Measurements from ENCODE around the gene RASGRF2.

RASGRF2 gene

DNA sequence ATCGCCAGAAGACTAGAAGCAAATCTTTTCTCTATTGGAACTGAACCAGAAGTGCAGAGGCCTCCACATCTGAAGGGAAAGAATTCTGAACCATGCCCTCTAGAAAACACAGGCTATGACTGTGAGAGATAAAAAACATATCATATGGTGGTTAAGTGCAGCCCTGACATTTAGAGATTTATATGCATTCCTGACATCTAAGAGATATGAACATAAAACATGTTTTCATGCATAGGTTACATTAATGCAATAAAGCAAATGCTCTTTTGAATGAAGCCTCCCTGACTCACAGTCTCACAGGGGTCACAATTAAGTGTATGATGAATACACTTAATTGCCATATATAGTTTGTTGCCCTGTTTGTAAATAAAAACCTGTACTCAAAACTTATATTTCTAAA is 244.0 kb downstream of the RASGRF2 start:
- no peak for DNase-seq (ENCODE audit: low spot score)

DNA sequence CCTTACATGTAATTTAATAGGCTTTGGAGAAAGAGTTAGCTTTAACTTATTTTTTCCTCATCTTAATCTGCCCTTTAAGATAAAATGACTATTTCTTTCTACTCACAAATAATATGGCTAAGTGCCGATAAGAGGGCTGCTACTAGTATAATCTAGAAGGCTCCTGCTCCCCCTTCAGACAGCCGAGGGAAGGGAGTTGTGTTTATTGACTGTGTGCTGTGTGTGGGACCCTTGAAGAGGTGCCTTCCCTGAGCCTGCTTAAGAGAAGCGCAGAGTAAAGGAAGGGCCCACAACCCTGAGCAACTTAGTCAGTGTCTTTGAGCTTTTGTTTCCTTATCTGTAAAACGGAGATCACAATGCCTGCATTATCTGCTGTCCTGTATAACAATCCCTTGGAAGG is 244.9 kb downstream of the RASGRF2 start:
- no peak for DNase-seq (ENCODE audit: low spot score)

DNA sequence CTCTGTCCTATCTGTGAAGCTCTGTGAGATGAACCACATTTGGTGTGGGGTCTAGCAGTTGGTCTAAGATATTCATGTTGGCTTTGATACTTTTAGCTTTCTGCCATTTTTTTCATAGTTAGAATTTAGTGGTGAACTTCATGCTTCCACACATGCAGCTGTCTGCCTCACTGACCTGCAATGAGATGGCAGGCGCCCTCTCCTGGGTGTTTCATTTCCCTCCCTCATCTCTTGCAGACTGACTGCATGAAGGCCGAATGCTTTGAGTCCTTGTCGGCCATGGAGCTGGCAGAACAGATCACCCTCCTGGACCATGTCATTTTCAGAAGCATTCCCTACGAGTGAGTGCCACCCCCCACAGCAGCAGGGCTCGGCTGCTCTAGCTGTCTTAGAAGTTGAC is 246.8 kb downstream of the RASGRF2 start:
- DNase-seq (ENCODE audit: low spot score): no peak

DNA sequence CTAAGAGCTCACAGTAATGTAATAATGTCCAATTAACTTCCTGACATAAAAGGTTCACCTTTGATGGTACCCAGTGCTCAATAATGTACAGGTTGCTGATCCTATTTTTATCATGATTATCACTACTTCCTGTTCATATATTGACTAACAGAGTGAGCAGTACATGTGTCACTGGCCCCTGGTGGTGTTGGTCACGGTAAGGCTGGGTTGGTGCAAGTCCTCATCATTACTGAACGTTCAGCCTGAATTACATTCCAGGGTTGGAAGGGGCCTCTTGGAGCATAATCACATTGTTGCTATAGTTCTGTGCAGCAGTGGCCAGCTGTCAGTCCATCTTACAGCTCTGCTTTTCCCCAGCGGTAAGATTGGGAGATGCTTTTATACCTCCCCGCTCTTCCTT is 248.7 kb downstream of the RASGRF2 start:
- DNase-seq (ENCODE audit: low spot score): no peak

DNA sequence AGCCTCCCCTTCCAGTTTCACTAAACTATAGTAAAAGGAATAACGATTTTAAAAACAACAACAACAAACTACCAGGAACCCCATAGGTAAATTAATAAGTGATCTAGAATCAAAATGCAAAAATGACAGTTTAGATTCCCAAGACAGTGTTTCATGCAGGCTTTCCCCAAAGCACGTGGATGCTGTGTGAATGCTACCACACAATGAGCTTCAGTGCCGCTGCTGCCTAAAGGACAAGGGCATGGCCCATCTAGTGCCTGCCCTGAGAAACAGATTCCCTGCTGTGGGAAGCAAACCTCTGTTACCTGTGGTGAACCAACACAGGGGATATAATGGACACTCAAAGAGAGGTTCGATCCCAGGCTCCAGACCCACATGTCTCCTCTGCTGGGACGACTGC is 249.2 kb downstream of the RASGRF2 start:
- no peak for DNase-seq (ENCODE audit: low spot score)

DNA sequence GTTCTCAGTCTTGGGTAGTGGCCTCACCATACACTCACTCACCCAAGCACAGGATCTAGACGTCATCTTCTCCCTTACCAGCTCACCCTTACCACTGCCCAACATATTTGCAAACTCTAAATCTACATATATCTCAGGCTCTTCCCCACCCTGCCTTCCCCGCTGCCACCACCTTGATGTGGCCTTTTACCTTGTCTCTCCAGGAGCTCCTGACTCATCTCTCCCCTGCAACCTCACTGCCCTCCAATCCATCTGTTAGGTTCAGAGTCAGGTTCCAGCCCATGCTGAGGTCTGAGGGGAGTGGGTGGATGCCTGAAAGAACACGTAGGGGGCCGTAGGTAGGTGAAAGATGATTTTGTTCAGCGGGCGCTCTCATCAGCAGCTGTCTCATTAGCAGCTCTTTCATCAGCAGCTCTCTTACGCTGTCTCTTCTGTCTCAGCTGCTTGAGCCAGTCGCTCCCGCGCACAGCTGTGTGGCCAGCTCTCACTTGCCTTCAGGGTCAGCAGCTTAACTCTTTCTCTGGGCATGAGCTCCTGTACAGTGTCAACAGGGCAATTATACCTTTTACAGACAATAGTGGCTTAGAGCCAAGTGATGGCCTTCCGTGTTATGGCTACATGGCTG is 249.8 kb downstream of the RASGRF2 start:
- no peak for DNase-seq (ENCODE audit: low spot score)

DNA sequence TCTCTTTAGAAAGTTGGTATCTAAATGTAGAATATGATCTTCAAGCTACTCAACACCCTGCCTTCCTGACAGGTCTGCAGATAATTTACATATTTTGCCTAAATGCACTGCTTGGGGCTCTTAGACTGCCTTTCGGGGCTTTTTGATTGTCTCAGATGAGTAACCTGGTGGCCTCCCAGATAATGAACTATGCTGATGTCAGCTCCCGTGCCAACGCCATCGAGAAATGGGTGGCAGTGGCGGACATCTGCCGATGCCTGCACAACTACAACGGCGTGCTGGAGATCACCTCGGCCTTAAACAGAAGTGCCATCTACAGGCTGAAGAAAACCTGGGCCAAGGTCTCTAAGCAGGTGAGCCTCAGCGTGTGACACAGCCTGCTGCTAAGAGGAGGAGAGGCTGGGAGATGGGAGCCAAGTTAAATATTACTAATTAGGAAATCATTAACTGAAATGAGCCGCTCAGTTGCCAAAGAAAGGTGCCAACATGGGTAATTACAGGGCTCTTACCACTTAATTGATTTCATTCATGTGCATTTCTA is 252.1 kb downstream of the RASGRF2 start:
- no peak for DNase-seq (ENCODE audit: low spot score)

DNA sequence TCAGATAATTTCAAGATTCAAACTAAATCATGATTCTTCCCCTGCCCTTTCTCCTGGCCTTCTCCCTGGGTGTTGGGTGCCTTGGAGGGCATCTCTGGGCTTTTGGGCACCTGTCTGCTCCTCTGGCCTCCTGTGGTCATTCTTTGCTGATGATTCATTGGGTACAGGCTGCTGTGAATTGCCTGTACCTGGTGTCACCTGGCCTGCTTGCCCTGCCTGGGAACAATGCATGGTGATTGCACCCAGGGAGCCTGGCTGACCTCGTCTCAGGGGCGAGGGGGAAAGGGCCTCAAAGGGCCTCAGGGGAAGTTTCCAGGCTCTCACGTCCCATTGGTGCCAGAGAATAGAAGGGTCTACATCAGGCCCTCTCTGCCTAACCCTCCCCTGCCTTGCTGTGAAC is 252.9 kb downstream of the RASGRF2 start:
- no peak for DNase-seq (ENCODE audit: low spot score)

DNA sequence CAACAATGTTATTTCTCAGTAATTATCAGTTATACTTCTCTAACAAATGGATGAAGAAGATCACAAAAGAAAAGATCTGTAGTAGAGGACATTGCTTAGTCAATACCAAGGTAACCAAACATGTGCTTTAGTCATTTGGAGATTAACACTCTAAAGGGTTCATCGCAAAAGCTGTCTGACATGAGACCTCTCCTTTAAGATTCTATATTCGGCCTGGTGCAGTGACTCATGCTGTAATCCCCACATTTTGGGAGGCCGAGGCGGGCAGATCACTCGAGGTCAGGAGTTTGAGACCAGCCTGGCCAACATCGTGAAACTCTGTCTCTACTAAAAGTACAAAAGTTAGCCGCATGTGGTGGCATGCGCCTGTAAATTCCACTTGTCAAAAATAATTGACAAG is 254.7 kb downstream of the RASGRF2 start:
- no peak for DNase-seq (ENCODE audit: low spot score)

DNA sequence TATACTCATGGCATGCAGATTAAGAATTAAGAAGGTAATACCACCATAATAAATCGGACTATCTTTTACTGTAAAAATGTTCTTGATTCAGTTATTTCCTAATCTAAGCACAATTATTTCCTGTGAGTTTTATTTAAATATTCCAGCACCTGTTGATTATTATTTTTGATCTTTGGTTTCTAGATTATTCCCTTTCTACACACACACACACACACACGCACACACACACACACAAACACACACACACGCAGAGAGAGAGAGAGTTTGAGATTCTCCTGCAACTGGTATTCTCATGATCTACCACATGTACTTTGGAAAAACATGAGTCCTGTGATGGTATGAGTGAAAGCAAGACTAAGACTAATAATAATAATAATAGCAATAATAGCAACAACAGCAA is 256.0 kb downstream of the RASGRF2 start:
- DNase-seq (ENCODE audit: low spot score): no peak

DNA sequence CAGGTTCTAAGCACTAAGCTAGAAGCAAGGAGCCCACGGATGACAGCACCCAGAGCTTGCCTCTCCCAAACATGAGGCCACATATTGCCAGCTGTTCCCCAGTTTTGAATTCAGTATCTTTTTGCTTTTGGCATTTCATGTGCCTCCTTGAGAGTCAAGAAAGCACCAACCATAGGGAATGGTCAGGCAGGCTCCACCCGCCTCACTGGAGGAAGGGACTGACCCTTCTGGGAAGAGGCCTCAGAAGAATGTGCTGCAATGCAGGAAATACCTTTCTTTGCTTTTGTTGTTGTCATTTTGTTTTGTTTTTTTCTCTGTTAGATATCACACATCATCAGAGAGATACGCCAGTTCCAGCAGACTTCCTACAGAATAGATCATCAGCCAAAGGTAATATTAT is 259.2 kb downstream of the RASGRF2 start:
- no peak for DNase-seq (ENCODE audit: low spot score)

DNA sequence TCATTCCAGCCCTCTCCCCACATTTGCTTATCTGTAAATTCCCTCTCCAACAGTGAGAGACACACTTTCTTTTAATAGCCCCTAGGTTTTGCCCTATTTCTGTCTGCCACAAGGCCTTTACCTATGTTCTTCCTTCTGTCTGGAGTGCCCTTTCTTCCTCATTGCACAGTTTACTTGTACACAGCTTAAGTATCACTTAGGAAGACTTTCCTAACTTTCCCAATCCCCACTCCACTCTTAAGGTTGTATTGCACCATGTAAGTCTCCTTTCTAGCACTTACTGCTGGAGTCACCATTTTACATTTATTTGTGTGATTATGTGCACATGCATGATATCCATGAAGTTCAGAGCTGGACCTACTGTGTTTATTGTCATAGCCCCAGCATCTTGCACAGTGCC is 262.1 kb downstream of the RASGRF2 start:
- no peak for DNase-seq (ENCODE audit: low spot score)

DNA sequence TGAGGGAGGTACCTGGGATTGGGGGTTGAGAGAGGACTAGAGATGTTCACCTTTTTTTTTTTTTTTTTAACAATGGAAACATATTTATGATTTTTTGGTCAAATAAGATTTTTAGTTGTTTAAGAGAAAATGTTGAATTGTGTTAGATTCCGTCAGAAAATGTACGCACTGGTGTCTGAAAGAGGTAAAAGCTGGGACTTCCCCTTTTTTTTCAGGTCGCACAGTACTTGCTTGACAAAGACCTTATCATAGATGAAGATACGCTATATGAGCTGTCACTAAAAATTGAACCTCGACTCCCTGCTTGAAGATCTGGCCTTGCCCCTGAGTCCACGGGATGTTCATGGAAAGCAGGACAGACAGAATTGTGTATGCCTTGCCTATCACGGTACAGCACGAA is 265.3 kb downstream of the RASGRF2 start:
- no peak for DNase-seq (ENCODE audit: low spot score)

DNA sequence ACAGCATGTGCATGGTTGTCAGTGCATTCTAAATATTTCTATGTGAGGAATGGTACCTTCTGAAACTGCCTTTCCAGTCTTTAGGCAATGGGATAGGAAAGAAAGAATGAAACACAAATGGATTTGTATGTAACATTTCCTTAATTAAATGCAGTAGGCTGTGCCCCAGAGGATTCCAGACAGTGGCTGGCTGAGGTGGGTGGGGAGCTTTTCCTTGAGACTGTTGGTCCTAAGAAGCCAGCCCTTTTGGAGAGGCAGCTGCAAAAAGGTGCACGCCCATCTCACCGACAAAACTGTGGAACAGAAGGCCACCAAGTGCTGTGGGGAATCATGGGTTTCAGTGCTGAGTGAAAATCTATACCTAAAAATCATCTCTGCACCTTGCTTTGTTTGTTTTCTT is 266.1 kb downstream of the RASGRF2 start:
- no peak for DNase-seq (ENCODE audit: low spot score)

DNA sequence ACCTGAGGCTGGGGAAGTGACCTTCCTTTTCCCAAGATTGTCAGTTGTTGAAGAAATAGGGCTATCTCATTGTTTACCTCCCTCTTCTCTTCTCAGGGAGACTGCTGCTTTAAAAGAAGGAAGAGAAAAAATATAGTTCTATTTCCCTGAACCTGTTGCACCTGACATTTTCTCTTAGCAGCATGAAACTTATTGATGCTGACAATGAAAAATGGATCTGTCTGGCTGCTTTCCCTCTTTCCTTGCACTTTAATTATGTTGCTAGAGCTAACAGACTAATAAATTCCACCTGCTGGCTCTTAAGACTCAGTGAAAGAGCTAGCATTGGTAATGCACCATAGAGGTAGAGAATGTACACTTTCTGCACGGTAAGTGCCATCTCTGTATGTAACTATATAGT is 266.8 kb downstream of the RASGRF2 start:
- no peak for DNase-seq (ENCODE audit: low spot score)

DNA sequence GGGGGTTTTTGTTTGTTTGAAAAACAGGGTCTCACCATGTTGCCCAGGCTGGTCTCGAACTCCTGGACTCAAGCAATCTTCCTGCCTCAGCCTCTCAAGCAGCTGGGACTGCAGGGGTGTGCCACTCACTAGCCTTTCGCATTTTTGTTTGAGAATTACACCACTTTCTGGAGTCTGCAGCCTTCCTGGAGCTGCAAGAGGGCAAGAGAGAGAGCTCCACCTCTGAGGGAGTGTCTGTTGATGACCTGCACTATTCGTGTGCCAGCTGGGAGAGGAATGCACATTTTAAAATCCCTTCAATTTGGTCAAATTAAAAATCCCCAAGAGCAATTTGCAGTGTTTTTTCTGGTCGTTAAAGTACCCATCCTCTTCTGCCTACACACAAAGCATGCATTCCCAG is 267.9 kb downstream of the RASGRF2 start:
- no peak for DNase-seq (ENCODE audit: low spot score)

DNA sequence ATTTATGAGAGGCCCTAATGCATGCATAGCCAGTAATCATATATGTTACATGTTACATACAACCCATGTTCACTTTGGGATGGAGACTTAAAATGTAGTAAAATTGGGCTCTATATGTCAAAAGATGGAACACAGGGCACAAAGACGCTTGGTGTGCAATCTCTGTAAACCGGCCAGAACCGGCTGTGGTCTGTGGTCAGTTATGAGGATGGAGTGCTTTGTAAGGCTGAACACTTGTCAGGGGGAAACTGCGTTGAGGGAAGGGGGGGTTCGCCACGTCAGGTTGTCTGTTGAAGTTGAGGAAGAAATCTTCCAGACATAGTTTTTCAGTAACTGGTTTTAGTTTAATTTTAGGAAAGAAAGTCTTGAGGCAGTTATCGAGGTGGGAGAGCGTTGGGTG is 270.3 kb downstream of the RASGRF2 start:
- no peak for DNase-seq (ENCODE audit: low spot score)

DNA sequence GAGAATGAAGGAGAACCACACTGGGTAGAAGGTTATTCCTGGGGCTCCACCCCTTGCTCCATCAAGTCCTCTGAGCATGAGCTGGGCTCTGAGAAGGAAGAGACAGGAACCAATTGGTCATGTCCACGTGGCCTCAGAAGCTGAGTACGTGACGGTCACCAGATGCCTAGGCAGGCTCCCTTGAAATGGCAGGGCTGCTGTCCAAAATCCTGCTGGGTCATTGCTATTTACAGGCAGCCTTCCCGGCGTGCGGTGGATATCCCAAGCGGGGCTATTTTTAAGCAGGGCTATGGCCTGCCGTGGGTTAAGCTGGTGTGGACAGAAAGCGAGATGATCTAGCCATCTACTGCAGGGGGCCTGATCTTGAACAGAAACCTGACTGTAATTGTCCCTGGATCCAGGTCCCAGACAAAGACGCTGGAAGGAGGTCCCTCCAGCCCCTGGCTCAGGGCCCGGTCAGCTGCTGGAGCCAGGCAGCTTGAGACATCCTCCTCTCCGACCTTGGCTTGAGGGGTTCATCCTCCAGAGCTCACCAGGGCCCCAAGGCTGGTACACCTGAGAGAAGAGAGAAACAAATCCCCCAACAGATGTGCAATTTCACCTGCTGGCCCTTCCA is 272.4 kb downstream of the RASGRF2 start:
- DNase-seq (ENCODE audit: low spot score): no peak

DNA sequence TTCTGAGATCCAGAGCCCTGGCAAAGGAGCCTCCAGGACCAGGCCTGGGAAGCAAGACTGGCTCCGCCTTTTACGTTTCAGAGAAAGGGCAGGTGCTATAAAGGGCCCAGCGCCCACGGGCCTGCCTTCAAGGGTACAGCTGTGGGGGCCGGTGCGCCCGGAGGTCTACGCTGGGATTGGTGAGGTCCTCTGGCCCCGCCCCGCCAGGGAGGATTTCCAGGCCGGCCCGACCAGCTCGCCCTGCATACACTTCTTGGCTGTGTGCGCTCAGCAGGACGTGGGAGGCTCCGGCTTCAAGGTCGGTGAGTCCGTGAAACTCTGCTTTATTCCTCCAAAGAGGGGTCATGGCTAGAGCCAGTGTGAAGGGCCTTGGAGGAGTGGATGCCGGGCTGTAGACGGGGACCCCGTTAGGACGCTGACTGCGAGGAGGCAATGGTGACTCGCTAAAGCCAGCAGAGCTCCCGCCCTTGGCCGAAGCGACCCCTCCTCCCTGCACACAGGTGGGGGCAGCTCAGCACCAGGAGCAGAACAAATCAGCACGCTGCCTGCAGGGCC is 273.0 kb downstream of the RASGRF2 start, which contains the start of gene CKMT2:
Gene CKMT2, plus strand, starts transcription at position 243 of the 555 bp plus-strand sequence. CDS start 17,811 bp downstream, outside the sequence.
- no peak for DNase-seq (ENCODE audit: low spot score)

DNA sequence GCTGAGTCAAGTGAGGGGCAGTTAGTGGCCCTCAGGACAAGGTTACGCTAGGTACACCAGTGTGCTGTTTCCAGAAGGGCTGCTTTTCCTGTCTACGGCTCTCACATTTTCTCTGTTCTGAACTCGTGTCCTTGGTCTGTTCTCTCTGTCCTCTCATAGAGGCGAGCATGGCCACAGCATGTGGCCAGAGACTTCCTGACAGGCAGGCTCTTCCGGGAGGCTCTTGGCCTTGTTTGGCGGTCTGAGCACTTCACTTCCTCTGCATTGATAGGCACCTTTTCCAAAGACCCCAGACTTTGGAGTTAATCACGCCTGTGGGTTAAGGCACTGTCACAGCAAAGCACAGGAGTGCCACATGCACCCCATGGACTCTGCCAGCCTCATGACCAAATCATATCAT is 274.1 kb downstream of the RASGRF2 start:
- no peak for DNase-seq (ENCODE audit: low spot score)

DNA sequence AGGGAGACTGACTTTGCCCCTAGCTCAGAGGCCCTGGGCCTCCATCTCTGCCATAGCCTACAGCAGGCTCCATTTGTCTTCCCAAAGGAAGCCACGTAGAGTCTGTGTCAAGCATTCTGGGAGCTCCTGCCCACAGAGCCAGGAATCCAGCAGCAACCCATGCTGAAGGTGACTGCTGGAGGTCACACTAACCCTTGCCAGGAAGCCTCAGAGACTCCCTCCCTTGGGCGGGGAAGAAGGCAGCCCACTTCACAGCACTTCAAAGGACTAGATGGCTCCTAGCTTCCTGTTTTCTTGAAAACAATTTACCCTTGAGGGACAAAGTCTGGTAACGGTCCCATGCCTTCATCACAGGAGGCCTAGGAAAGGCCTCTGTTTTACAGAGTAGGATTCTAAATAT is 274.6 kb downstream of the RASGRF2 start:
- no peak for DNase-seq (ENCODE audit: low spot score)

DNA sequence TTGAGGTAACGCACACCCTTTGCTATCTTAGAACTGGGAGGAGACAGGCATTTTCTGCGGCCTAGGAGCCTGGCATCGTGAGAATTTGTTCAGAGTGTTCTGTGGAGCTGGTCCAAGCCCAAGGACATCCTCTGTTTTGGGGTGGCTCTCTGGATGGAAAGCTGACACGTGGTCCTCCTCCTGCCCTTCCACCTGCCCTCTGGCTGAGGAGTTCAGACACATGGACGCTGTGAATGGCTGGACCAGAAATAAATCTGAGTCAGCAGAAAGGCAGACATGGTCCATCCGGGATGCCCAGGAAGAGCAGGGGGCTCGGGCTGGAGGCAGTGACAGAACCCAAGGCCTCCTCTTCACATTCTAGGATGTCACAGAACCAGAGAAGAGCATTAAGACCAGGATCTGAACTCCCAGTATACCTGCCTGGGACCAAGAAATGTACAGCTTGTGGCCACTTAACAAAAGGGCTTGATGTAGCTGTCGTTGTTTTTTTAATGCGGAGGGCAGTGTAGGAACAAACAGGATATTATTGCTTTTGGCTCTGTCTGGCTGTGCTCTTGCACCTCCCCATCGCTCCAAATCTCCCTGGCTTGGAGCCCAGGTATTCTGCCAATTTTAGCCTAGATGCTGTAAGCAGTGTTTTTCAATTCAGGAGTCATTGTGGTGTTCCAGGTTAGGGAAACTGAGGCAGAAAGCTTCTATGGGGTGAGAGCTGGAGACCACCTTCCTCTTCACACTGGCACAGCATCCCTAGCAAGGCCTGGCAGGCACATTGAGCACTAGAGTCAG is 275.3 kb downstream of the RASGRF2 start:
- DNase-seq (ENCODE audit: low spot score): no peak

DNA sequence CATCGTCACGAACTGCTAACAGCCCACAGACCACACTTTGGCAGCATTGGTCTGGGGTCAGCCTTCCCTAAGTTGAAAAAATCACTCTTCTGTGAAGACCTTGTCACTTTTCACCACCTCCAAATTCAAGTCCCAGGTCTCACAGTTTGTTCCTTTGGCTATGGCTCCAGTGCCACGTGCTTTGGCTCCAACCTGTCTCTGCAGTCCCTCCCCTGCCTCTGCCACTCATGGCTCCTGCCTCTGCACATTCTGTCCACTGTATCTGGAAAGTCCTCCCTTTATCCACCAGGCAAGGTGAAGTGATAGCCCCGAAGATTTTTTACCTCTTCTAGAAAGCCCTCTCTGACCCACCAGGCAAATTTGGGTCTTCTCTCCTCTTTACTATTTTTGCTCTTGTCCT is 278.3 kb downstream of the RASGRF2 start:
- DNase-seq (ENCODE audit: low spot score): no peak
